ENCODE measurements around the gene CELF4.

CELF4 gene

DNA sequence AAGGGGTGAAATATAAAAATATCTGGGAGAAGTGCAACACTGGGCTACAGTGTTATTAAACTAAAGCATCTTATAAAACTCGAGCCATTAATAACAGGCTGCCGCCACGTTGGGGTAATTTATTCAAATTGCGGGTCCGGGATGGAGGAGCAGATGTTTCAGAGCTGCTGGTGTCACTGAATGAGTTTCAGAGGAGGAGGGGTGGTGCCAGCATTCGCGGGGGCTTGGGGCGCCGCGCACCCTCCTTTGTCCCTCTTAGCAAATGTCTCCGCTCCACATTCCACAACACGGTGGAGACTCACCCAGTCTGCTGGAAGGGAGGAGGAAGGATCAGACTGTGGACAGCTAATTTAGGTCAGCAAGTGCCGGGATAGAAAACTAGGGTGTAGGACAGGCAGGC lies 260.5 kb downstream of the CELF4 start:
- in situ Hi-C loops (cut with HindIII; ENCODE audit: low sequenced_read_pairs): no loop called here

DNA sequence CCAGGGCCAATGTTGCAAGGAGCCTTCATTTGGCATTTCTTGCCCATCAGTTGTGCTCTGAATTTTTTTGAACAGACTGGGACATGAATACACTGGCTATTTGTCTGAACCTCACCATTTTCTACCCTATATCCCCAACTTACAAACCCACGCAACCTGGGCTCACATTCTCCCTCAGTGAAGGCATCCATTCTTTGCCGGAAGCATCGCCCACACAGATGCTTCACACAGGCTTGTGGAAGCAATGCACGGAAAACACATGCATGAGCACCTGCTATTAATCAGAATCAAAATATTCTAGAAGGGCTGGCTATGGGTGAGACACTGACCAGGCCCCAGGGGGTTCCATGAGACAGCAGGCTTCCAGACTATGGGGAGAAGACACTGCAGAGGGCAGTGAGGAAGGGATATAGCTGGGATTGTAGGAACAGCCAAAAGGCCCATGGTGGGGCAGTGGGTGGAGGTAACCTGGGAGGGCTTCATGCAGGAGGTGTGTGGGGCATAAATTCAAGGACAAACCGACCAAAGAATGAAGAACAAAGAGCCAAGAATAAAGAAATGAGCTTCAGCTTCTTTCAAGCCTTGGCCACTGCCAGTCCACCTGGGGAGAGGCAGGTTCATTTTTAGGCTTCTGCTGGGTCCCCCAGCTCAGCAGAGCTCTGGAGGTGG lies 261.5 kb downstream of the CELF4 start:
- in situ Hi-C loops (cut with HindIII; ENCODE audit: low sequenced_read_pairs): loop anchor here (5.0 kb wide), 1 partner anchor 38 kb away; no protein-coding TSS in a partner anchor

DNA sequence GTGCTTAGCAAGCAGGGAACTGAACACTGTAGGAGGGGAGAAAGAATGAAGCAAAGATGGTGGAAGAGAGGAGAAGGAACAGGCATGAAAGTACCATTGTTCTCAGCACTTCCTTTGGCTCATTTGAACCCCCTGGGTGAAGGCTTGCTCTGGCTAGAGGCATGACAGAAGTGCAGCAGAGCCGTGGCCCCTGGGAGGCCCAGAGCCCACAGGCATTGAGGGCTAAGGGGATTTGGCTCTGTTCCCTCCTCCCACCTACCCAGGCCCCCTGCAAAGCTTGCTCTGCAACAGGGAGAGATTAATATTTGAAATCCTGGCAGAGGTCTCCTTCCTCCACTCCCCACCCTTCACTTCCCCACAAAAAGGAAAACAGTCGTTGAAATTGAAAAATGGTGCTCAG lies 262.6 kb downstream of the CELF4 start:
- in situ Hi-C loops (cut with HindIII; ENCODE audit: low sequenced_read_pairs): loop anchor here (5.0 kb wide), 1 partner anchor 39 kb away; no protein-coding TSS in a partner anchor

DNA sequence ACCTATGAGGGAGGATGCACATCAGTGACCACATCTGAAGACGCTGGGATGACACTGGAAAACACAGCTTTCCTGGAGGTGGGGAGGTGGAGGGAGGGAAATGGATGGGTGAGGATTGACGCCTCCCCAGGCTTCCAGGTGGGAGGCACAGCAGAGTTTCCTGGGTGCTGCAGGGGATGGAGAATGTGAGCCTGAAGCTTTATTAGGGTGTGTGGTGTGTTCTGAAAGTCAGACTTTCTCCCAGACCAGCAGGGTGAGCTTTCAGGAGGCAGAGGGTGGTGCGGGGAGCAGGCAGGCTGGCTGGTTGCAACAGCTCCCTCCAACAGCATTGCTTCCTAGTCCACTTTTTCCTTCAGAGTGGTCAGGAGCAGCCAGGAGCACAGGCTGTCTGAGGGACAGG lies 263.1 kb downstream of the CELF4 start:
- in situ Hi-C loops (cut with HindIII; ENCODE audit: low sequenced_read_pairs): loop anchor here (5.0 kb wide), 1 partner anchor 40 kb away; no protein-coding TSS in a partner anchor

DNA sequence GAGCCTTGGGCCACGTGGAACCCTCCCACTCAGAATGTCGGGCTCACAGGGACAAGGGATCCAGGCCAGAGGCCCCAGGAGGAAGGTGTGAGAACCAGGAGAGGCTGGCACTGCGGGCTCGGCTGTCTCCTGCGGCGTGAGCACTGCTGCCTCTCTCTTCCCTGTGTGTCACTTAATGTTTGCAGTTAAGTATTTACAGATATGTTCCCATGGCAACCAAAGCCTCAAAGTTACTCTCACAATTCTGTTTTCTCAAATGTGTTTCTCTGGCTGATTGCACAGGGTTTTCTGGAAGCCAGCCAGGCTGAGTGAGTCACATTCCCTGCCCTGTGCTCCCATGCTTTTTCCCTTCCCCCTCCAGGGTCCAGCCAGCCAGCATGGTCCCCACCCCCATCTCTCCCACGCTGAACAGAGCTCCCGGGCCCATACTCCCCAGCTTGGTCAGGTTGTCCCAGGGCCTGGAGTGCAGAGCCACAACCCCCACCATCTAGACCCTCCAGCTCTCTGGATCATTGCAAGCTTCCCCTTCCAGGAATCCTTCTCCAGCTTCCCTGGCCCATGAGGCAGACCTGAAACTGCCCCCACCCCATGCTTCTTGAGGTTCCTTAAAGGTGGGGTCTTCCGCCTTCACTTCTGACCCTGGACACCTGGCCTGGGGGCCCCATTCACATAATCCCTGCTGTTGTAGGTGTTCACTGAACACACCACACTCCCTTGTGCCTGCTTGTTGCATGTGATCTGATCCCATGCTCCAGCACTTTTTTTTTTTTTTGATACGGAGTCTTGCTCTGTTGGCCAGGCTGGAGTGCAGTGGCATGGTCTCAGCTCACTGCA lies 265.9 kb downstream of the CELF4 start:
- in situ Hi-C loops (cut with HindIII; ENCODE audit: low sequenced_read_pairs): loop anchor here (5.0 kb wide), 1 partner anchor 43 kb away; no protein-coding TSS in a partner anchor

DNA sequence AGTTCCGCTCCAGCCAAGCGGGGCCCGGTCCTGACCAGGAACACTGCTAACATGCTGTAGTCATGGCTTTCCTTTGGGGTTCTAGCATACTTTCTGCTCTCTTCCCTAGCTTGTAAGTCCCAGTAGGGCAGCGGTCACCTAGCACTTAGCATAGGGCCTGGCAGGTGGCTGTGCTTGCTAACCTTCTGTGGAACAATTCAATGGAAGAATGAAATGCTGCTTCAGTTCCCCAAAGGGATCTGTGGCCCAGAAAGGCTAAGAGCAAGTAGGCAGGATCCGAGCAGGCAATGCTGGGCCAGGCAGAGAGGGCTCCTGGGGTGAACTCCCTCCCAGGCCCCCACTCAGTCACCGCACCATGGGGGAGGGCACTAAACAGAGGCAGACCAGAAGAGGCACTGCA lies 266.8 kb downstream of the CELF4 start:
- in situ Hi-C loops (cut with HindIII; ENCODE audit: low sequenced_read_pairs): no loop called here

DNA sequence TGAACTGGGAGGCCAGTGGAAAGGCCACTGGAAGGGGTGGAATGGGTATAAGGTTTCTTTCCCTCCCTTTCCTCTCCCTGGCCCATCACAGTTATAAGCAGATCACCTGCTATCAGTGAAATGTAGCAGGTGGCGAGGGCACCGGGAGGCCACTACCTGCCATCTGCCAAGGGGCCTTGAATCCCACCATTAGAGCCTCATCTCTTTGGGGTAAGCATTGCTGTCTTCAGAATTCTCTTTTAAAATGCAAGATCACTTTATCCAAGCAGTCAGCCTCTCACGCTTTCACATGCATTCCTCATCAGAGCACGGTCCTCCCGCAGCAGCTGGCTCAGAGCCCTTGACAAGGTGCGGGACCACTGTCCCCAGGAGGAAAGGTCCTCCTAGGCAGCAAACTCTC lies 268.5 kb downstream of the CELF4 start:
- in situ Hi-C loops (cut with HindIII; ENCODE audit: low sequenced_read_pairs): no loop called here

DNA sequence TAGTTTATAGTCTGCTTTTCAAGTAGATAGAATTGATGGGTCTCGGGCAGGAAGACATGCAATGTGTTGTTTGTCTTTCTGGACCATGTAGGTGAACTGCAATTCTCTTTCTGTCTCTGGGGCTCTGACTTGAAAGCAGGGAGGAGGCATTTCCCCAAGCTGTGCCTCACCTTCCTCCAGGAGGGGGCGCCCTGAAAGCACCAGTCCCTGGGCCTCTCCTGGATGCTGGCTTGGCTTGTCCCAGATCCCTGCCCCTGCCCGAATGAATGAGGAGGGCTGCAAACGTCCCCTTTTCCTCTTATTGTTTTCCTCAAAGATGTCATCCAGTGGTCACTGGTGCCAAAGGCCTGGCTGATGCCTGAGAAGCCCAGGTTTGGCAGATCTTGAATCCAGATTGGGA lies 270.6 kb downstream of the CELF4 start:
- in situ Hi-C loops (cut with HindIII; ENCODE audit: low sequenced_read_pairs): no loop called here

DNA sequence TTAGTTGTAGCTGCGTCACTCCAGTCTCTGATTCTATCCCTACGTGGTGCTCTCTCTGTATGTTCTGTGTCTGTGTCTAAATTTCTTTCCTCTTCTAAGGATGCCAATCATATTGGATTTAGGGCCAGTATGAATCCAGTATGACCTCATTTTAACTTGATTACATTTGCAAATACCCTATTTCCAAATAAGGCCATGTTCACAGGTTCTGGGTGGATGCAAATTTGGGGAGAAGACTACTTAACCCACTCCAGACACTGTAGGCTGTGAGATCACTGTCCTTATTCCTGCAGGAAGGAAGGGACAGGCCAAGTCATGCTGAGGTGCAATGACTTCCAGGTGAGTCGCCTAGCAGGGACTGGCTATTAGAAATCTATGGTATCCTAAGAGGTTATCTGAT lies 272.2 kb downstream of the CELF4 start:
- in situ Hi-C loops (cut with HindIII; ENCODE audit: low sequenced_read_pairs): no loop called here

DNA sequence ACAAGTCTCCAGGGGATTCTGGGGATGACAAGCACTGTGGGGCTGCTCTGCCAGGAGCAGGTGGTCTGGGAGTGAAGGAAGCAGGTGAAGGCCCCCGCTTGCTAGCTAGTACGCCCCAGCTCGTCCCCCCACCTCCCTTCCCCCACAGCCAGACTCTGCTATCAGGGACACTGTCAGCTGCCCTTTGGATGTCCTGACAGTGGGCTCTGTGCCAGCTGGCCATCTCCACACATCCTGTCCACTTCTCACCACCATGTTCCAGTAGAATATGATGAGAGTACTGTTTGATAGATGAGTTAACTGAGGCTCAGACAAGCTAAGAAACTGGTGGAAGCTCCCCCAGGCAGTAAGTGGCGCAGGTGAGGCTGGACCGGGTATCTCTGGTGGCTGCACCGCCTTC lies 276.2 kb downstream of the CELF4 start:
- in situ Hi-C loops (cut with HindIII; ENCODE audit: low sequenced_read_pairs): no loop called here

DNA sequence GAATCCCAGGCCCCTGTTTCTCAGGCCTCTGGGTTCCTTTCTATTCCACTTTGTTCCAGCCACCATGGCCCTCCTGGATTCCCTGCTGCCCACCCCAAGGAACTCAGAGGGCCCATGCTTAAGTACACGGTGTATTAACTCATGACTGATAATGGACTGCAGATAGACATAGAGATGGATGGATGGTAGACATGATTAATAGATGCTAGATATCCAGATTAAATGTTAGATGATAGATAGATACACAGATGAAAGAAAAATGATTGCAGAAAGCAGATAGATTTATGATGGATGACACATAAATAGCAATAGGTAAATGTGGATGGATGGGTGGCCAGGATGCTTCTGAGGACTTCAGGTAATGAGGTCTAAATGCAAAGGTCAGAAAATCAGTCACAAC lies 278.0 kb downstream of the CELF4 start:
- in situ Hi-C loops (cut with HindIII; ENCODE audit: low sequenced_read_pairs): no loop called here

DNA sequence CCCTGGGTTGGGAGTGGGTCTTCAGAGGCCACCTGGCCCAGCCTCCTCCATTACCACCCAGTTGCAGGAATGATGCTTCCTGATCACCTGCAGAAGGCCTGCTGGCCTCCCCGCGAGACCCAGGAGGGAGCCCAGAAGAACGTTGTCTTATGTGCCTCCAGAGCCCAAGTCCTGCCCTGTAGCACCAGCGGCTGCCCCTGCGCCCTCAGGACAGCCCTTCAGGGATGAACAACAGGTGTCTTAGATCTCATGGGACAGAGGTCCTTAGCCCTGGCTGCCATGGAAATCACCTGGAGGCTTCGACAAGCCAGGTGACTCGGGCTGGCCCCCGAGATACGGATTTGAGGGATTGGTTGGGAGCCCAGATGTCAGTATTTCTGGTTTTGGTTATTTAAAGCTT lies 278.8 kb downstream of the CELF4 start:
- in situ Hi-C loops (cut with HindIII; ENCODE audit: low sequenced_read_pairs): no loop called here

DNA sequence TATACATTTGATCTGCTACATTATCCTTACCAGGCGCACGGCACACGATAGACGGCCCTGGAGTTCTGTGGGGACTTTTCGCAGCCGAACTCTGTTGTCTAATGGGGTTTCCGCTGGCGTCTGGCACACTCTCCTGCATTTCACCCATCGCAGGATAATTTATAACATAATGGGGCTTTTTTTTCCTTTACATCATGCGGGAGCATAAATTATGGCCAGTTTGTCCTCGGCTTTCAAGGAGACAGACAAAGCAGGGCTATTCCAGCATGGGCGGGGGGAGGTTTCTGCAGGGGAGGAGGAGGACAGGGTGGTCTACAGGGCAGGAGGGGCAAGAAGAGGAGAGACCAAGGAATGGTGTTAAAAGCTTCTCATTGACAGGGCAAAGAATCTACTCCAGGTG lies 279.8 kb downstream of the CELF4 start:
- in situ Hi-C loops (cut with HindIII; ENCODE audit: low sequenced_read_pairs): no loop called here

DNA sequence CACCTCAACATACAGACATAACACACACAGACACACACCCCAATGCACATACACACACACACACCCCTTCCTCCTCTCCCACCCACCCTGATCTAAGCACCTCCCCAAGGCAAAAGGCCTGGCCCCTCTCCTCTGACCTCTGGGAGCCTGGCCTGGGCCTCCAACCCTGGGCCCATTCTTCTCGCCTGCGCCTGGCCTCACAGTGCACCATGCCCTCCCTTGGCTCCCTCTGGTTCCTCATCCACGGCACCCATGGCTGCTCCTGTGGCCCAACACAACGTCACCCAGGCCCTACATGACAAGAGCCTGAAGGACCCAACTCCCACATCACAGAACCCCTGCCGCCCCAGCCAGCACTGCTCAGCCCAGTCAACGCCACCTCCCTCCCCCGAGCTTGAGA lies 281.3 kb downstream of the CELF4 start:
- in situ Hi-C loops (cut with HindIII; ENCODE audit: low sequenced_read_pairs): no loop called here

DNA sequence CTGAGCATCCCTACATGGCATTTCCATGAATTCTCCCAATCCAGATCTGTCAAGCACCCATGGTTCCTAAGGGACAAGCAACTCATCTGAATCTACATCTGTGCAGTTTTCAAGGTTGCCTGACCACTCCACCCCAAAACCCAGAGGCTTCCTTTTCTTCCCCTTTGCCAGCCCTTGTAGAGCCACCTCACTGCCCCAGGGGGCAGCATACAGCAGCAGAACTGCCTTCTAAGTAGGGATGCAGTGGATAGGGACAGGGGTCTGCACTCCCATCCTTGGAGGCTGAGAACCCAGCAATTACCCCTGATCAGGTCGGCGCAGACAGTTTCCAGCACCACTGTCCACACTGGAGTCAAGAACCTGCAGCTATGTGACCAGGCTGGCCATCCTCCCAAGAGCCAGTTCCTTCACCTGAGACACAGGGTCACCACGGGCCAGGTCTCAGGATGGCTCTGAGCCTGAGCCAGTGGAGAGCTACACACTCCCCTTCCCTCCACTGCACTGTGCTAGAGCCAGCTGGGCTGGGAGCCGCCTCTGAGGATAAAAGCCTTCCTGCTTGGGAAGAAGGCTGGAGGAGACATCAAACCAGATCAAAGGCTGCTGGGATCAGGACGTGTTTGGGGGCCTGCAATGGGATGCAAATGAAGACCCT lies 283.1 kb downstream of the CELF4 start:
- in situ Hi-C loops (cut with HindIII; ENCODE audit: low sequenced_read_pairs): no loop called here

DNA sequence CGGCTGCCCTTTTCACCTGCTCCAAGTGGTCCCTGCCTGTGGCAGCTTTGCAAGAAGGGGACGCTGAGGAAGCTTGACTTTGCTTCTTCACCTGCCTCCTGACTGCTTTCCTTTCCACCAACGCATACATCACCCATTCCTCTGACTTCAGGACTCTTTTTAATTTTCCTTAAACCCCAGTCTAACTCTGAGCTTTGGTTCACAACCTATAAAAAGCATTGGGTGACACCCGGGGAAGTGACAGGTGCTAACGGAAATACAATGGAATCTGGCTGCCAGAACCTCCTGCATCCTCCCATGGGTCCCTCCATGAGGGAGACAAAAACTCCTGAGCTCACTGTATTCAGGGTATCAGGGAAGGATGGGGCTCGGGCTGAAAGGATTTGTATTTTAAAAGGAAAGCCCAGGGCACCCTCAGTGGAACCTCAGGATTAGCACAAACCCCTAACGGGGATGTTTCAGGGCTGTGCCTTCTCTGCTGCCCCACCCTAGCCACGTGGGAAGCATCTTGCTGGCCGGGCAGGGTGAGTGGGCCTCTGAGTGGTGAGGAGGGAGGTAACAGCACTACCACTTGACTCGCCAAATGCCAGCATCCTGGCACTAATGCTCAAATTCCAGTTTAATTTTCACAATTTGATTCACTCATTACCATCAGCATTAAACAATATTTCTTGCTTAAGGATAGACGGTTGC lies 284.8 kb downstream of the CELF4 start:
- in situ Hi-C loops (cut with HindIII; ENCODE audit: low sequenced_read_pairs): no loop called here

DNA sequence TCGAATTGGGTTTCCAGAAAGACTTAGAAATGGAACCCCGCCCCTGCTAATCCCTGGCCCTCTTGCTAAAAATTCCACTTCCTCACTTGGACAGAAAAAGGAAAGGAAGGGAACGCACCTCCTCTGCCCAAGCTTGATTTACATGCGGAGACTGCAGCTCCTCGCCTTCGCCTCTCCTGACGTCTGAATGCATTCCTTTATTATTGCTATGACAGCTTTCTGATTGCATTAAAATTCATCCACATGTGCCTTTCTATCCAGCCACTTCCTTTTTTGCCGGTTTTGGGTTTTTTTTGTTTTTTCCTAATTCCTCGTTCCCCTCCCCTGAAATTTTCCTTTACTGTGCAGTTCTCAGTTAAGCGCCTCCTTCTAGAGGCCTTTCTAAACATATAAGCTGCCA lies 287.8 kb downstream of the CELF4 start:
- in situ Hi-C loops (cut with HindIII; ENCODE audit: low sequenced_read_pairs): no loop called here

DNA sequence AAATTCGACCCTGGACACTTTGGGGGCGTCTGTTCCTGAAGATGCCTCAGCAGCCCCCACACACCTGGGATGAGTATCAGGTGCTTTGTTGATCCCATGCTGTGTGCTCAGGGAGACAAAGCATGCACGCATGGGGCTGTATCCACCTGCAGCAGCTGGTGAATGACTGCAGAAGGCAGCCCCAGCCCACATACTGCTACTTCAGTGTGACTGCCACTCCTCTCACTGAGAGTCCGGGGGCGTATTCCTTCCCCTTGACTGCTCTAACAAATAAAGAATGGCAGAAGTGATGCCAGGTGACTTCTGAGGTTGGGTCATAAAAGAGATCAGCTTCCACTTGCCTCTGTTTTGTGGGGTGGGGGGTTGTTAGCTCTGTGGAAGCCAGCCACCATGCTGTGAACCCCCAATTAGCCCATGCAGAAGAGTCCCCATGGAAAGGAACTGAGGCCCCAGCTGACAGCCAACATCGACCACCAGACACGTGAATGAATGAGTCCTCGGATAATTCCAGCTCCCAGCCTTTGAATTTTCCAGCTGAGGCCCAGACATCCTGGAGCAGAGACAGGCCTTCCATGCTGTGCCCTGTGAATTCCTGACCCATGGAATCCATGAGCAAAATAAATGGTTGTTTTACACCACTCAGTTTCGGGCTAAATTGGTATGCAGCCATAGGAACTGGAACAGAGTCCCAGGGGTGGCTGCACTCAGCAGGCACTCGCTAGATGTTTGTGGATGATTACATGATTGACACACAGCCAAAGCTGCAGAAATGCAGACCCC lies 289.3 kb downstream of the CELF4 start:
- in situ Hi-C loops (cut with HindIII; ENCODE audit: low sequenced_read_pairs): no loop called here

DNA sequence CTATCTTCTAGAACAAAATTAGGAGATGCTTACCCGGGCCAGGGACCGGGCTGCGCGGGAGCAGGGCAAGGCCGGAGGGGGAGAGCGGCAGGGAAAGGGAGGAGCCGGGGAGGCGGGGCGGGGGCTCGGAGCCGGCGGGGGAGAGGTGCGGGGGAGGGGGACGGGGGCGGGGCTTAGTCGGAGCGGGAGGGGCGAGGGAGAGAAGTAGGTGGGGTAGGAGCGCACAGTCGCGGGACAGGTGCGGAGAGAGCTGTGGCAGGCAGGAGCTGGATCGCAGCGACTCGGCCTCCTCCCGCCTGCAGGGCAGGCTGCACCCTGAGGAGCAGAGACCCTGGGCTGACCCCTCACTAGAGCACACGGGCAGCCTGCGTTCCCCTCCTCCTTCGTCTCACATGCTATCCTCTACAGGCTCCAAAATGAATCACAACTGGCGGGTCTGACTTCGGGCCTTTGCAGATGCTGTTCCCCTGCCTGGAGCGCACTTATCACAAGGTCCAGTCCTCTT lies 290.3 kb downstream of the CELF4 start:
- in situ Hi-C loops (cut with HindIII; ENCODE audit: low sequenced_read_pairs): no loop called here
